NCI-H446 treated with DMSO at 0.1 percent for 48 hours (cell line): Measurements from ENCODE around the gene UGT1A3.

ENCODE experiments used
- DNase-seq: peaks from one replicate; lab custom pipeline; 2025; lab: John Stamatoyannopoulos, UW

Gene UGT1A3

GRCh38 chr2:233817361-233817911 is 88.6 kb downstream of the UGT1A3 start:
- no peak for DNase-seq

GRCh38 chr2:233817995-233818638 is 89.3 kb downstream of the UGT1A3 start:
- DNase-seq: no peak

- no peak for DNase-seq
Measured at GRCh38 chr2:233818639-233819621, 90.1 kb downstream of the UGT1A3 start.

- DNase-seq: no peak
Measured at GRCh38 chr2:233819884-233820773, 91.3 kb downstream of the UGT1A3 start.

- no peak for DNase-seq
Measured at GRCh38 chr2:233820774-233821105, 91.9 kb downstream of the UGT1A3 start.

- no peak for DNase-seq
Measured at GRCh38 chr2:233821196-233821595, 92.4 kb downstream of the UGT1A3 start.

GRCh38 chr2:233821709-233822100 is 92.9 kb downstream of the UGT1A3 start:
- DNase-seq: no peak

- DNase-seq: no peak
Measured at GRCh38 chr2:233822101-233822771, 93.4 kb downstream of the UGT1A3 start.
